BE2C (cell line): ENCODE data around the gene C19orf85.

Experiments used
- DNase-seq: peaks from one replicate; pipeline ENCODE4 v3.0.0-alpha.2; 2020
- H3K27me3 ChIP-seq: fragments of 250-450 bp; sonication (Bioruptor Pico); 2 replicates; pipeline ENCODE4 v1.5.1; 2020; ENCODE audit warnings: mild to moderate bottlenecking
- H3K36me3 ChIP-seq: fragments of 250-450 bp; sonication (Bioruptor Pico); 2 replicates; pipeline ENCODE4 v1.5.1; 2020; ENCODE audit warnings: mild to moderate bottlenecking
- H3K4me1 ChIP-seq: fragments of 250-450 bp; sonication (Bioruptor Pico); 2 replicates; pipeline ENCODE4 v1.5.1; 2020
- H3K4me3 ChIP-seq: 2 replicates; pipeline ENCODE4 v1.5.1; 2011; ENCODE audit warnings: low read depth, low read length
- H3K9me3 ChIP-seq: fragments of 250-450 bp; sonication (Bioruptor Pico); 2 replicates; pipeline ENCODE4 v1.5.1; 2020
- CTCF ChIP-seq: IDR thresholded peaks from 2 replicates; pipeline ENCODE4 v1.5.1; 2012; ENCODE audit warnings: mild to moderate bottlenecking, low read depth, low read length

The C19orf85 gene

GRCh38 chr19:55418185-55418584 is 46.4 kb downstream of the C19orf85 start:
- peak; percentile 77 for DNase-seq

More at GRCh38 chr19:55418185-55418584, 46.4 kb downstream of the C19orf85 start:
- Histone ChIP-seq H3K9me3 (no peaks in the 10 kb centered on the region), H3K27me3 (no peaks in the 10 kb centered on the region), H3K4me3 (no peak overlapping the region), H3K4me1 (no peaks in the 10 kb centered on the region), H3K36me3 (no peaks in the 10 kb centered on the region)
- TF ChIP-seq CTCF: peak; percentile 85
